ENCODE data around the gene FGFBP3.
A peak's percentile ranks its signal among the peaks of the same experiment; 100 is the strongest.
"Not testable (repeated sequence)": the region's sequence is repeated elsewhere in the genome, so short reads cannot be mapped to it uniquely, and the experiment has no call there.

FGFBP3 gene

DNA sequence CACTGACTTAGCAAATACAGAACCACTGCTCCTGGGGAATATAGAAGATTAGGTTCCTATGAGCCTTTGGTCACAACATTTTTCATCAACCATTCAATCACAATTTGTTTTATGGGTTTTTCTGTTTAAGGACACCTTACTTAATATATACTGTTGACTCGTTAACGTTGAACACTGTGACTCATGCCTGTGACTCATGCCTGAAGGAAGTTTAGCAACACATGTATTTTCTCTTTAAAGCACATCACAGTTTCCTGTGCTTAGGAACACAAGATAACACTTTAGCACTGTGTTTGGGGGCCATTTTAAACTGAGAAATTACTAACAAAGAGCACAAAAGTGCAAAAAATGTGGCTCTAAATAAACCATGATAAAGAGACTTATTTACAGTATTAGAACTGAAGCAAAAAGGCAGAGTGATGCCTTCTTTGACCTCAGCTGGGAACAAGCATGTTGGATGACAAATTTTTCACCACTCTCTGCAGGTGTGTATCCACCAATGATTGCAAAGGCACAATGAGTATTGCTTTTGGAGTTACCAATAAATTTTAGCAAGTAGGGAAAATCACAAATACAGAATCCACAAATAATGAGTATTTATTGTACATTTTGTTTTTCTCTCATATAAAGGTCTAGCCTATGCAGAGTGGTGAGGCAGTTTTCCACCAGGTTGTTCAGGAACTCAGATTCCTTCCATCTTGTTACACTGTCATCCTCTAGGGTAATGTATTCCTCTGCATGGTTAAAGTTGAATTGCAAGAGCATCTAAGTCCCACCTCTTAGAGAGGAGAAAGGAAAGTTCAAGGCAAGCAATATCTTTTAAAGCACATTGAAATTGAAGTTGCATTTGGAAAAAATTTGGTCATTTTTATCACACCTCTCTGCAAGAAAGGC lies 7.3 kb downstream of the FGFBP3 start:
- peak; percentile 60 for DNase-seq (ENCODE audit: low read depth, low spot score)

DNA sequence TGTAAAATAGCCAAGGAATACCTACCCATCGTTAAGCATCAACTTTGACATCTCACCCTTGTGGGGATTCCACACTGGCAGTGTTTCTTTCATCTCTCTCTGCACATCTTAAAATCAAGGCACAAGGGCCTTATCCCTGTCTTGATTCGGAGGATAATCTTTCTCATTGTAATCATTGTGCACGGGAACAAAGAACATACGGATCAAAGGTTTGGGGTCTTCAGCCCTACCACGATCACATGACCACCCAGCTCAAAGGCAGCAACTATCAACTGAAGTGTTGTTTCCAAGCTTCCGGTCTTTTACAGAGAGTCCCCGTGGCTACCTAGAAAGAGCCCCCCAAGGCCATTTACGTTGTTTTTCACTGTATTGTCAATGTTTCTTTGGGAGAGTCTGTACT lies 11.9 kb downstream of the FGFBP3 start:
- no peak for DNase-seq (ENCODE audit: low read depth, low spot score)

DNA sequence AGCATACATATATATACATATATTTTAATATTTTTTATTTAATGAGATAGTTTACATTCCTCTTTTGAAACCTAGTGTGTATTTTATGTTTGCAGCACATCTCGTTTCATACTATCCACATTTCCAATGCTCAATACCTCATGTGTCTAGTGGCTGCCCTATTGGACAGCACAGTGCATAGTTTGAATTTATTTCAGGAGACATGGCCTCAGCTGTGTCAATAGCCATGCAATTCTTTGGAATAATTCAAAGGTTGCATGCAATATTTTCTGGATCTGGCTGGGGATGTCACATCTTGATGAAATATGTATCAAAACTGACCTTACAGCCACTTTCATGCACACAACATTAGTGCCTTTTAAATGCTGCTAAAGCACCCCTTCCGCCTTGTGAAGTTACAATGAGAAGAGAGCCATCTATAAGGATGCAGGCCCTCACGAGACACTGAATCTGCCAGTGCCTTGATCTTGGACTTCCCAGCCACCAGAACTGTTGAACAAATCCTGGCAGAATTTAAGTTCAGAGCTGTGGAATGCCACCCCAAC lies 13.0 kb downstream of the FGFBP3 start:
- DNase-seq (ENCODE audit: low read depth, low spot score), result no peak

DNA sequence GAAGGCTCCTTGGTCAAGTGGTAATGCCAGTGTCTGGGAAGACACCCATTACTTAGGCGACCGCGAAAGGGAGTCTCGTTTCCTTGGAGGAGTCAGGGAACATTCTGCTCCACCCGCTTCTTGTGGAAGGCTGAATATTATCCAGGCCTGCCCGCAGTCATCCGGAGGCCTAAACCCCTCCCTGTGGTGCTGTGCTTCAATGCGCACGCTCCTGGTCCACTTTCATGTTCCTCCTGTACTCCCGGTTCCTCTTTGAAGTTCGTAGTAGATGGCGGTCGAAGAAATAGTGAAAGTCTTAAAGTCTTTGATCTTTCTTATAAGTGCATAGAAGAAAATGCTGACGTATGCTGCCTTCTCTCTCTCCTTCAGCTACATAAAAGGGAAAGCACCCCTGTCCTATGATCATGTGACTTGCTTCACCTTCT lies 15.0 kb downstream of the FGFBP3 start:
- DNase-seq (ENCODE audit: low read depth, low spot score), result not testable (repeated sequence)

DNA sequence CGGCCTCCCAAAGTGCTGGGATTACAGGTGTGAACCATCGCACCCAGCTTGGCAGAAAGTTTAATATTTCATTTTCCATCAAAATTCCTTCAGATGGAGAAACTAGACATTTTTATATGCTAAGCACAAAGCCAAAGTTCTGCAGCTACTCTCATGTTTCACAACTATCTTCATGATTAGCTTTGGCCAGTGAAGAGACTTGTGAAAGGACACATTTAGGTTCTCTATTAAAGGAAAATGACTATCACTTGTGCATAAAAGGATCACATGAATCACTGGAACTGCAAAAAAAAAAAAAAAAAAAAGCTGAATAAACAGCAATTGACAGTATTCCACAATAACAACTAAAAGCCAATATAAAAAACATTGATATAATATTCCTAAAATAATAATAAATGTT lies 16.2 kb downstream of the FGFBP3 start:
- no peak for DNase-seq (ENCODE audit: low read depth, low spot score)

DNA sequence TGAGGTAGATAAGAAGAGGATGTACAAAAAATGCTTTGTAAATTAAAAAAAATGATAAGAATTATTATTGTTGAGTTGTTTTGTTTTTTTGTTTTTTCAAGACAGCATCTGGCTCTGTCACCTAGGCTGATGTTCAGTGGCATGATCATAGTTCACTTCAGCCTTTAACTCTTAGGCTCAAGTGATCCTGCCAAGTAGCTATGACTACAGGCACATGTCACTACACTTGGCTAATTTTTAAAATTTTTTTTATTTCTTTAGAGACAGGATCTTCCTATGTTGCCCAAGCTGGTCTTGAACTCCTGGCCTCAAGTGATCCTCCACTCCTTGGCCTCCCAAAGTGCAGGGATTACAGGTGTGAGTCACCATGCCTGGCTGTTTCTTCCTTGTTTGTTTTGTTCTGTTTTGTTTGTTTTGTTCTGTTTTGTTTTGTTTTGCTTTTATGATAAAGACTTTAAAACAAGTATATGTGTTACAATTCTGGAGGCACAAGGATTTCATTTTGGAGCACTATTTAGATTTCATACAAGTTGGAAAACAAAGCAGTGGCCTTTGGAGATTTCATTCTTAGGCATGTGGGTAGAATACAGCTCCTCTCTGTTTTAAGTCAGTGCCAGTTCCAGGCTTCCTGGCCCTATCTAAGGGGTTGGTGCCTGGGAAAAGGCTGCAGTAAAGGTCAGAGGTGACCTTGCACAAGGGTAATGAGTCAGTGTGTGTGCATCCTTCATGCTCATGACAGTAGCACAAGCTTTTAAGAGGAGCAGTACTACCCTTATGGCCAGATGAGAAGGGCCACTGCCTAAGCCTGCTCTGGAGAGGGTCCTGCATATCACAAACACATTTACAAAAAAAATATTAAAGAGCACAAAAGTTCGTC lies 17.9 kb downstream of the FGFBP3 start:
- DNase-seq (ENCODE audit: low read depth, low spot score), result peak; percentile 34

- DNase-seq (ENCODE audit: low read depth, low spot score), result no peak
Observed at GRCh38 chr10:91887272-91888076, 21.8 kb downstream of the FGFBP3 start.

DNA sequence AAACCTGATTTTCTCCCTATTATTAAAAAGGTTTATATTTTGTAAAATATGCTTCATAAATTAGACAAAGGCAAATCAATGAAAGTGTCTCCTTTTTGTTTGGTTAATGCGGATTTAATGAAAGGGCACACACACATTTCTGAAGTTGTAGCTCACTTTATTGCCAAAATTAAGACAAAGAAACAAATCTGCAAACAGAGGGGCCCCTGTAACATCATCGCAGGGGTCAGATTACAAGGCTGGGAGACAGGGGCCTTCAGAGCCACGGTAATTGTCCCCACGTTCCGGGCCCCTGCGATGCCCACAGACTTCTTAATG lies 22.4 kb downstream of the FGFBP3 start:
- no peak for DNase-seq (ENCODE audit: low read depth, low spot score)

DNA sequence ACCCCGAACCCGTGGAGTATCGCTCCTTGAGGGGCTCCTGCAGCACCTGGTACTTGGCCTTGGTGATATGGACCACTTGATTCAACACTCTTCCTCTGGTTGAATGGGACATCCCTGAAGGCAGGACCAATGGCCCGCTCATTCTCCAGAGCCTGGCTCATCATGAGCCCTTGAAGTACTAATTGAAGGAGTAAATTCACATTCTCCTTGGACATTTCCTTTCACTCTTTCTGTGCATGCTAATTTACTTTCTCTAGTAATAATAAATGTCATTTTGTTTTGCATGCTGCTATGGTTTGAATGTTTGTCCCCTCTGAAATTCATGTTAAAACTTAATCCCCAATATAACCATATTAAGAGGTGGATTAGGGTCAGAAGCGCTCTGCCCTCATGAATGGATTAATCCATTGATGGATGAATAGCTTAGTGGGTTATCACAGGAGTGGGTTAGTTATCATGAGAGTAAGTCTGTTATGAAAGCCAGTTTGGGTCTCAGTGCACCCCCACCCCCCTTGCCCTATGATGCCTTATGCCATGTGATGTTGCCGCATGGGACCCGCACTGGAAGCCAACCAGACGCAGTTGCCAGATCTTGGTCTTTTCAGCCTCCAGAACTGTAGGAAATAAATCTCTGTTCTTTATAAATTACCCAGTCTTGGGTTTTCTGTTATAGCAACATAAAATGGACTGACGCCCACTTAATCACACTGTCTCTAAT lies 23.8 kb downstream of the FGFBP3 start:
- DNase-seq (ENCODE audit: low read depth, low spot score), result no peak

DNA sequence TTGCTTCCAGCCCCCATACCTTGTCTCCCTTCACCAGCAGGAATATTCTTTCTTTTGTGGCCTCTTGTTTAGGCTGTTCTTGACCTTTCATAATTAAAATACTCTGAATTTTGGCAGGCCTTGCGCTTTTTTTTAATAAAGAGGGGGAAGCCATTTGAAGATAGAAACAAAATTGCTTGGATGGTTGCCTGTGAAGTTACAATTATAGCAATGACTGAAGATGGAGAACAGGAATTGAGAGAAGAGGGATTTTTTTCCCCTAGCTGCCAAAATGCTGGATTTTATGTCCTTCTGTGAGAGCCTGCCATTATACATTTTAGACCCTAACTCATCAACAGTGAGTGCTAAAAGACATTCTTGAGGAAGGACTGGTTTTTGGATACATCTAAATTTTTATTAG lies 24.8 kb downstream of the FGFBP3 start:
- DNase-seq (ENCODE audit: low read depth, low spot score), result no peak

GRCh38 chr10:91883549-91884444 lies 25.5 kb downstream of the FGFBP3 start:
- DNase-seq (ENCODE audit: low read depth, low spot score), result no peak

- no peak for DNase-seq (ENCODE audit: low read depth, low spot score)
Observed at GRCh38 chr10:91880310-91880709, 29.0 kb downstream of the FGFBP3 start.

DNA sequence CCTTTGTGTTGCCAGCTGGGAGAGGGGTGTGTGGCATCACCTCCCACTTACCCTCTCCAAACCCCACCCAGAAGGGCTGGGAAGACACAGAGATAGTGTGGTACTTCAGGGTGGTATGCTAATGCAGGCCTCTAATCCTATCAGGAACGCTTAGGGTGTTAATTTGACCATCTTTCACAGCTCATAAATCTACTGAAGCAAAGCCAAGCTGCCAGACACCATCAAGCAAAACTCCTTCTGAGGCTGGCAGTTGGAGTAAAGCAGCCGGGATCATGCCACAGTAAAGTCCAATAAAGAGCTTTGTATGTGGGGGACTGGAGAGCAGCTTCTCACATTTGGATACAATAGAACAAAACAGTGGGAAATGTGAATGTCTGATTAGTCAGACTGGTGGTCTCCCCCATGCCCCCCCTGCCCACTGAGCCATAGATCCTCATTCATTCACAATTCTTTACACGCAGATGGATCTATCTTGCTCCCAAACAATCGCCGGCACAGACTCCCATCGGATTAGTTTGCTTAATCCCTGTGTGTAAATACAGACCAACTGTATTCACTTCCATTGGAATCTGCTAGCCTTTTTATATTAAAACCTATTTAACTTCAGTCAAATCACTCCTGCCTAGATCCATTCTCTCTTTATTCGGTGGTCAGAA lies 29.6 kb downstream of the FGFBP3 start:
- no peak for DNase-seq (ENCODE audit: low read depth, low spot score)

DNA sequence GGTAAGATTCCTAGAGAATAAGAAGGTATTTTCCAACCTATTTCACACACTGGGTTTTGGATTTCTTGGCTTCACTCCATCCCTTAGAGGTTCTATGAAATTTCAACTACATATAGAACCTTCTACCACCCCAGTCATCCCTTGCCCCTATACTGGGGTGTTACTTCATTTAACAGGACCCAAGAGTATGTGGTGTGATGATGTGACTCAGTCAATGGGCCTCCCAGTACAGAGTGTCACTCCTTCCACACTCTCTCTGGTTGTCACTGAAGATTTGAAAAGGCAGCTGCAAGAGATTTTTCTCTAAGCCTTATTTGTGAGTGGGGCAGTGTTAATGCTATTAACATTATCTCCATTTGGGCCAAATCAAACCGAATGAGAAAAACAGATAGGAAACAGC lies 33.5 kb downstream of the FGFBP3 start:
- DNase-seq (ENCODE audit: low read depth, low spot score), result no peak

- DNase-seq (ENCODE audit: low read depth, low spot score), result no peak
Observed at GRCh38 chr10:91875156-91875555, 34.1 kb downstream of the FGFBP3 start.

DNA sequence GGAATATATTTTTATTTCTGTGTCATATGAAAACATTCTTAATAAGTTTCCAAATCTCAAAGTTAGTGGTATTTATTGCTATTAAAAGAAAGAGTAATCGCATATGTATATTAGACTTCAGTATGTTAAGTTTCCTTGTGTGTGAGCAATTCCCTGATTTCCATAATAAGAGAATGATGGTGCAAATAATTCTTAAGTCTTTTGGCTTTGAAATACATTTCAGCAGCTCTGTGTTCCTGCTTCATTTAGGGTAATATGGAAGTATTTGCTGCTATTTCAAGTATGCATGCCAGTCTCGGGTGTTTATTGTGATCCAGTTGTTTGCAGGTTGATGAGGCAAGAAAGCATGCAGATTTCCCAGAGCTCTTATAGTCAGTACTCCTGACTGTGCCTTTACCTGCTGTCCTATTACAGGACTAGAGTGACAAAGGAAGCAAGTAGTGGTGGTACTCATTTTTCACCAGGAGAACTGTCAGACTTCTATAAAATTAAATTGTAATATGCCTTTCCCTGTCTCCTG lies 43.7 kb downstream of the FGFBP3 start:
- no peak for DNase-seq (ENCODE audit: low read depth, low spot score)

- DNase-seq (ENCODE audit: low read depth, low spot score), result no peak
Observed at GRCh38 chr10:91864744-91865143, 44.5 kb downstream of the FGFBP3 start.

DNA sequence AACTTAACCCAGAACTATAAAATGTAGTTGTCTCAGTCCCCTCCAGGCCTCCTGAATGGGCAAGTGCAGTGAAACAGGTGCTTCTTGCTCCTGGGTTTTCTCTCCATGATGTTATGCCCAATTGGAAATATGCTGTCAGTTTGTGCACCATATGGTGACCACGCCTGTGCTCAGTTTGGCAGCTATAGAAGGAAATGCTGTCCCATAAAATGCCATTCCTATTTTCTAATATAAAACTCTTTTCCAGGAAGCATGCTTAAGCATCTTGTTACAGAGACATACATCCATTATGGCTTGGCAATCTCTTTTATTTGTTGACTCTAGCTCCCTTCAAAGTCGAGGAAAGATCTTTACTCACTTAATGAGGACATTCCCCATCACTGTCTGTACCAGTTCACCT lies 45.2 kb downstream of the FGFBP3 start:
- DNase-seq (ENCODE audit: low read depth, low spot score), result no peak

- no peak for DNase-seq (ENCODE audit: low read depth, low spot score)
Observed at GRCh38 chr10:91860885-91861284, 48.4 kb downstream of the FGFBP3 start.
